ENCODE data around the gene ASPG.

ASPG gene

DNA sequence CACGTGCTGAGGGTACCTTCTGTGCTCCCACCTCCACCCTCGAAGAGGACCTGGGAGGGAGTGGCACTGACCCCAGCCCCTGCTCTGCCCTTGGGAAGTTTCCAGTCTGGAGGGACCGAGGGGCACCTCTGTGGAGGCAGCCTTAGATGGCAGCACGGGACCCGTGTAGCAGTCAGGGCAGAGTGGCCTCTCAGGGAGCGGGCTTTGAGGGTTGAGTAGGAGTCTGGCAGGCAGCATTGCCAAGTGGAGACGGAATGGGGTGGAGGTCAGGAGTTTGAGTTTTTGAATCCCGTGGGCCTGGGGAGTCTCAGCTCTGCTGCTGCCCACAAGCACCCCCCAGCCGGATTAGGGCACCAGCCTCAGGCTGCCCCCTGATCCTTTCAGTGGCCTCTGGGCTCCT, 74.5 kb downstream of the ASPG start:
- DNase-seq (ENCODE audit: low spot score) (no peak), FAIRE-seq (no peak)

DNA sequence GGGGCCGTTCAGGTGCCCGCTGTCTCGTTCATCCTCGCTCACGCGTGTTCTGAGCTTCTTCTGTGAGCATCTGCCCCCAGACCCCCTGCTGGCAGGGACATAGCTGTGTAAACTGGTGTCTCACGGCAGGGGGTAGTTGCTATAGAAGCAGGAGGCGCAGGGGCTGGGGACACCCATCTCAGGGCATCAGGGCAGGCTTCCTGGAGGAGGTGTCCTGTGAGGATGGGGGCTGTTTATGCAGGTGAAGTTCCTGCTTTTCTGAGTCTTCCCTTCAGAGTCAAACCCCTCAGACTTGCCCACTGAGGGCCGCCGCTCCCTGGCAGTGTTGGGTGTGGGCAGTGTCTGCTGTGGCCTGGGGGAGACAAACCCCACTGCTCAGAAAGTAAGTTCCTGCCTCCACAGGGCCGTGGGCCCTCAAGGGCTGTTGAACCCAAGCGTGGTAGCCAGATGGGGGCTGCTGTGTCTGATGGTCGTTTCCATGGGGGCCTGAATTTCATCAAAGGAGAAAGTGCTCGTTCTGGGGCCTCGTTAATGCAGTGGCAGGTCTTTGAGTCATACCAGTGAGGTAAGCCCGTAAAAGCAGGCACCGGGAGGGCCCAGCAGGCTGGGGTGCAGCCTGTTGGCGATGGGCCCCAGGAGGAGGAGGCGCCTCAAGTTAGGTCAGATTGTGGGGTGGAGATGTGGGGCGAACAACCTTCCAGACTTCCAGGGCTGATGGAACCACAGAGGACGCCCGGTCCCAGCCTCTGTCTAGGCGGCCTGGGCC, 76.3 kb downstream of the ASPG start:
- DNase-seq (ENCODE audit: low spot score) (no peak), FAIRE-seq (no peak)

DNA sequence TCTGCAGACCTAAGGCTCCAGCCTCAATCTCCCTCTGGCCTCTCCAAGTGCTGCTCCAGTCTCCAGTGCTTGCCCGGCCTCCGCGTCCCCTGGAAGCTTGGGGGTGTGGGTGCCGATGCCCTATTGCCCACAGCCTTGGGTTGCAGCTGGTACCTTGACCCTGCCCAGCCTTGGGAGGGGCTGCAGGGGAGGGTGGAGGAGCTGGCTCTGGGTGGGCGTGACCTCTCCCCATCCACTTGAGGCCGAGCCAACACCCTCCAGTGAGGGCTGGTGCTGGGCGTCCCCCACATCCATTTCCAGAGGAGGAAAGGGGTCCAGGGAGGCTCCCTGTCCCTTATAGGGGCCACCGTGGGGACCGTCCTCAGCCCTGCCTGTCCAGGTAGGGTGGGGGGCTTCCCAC, 77.0 kb downstream of the ASPG start:
- DNase-seq (ENCODE audit: low spot score) = no peak
- FAIRE-seq = no peak

DNA sequence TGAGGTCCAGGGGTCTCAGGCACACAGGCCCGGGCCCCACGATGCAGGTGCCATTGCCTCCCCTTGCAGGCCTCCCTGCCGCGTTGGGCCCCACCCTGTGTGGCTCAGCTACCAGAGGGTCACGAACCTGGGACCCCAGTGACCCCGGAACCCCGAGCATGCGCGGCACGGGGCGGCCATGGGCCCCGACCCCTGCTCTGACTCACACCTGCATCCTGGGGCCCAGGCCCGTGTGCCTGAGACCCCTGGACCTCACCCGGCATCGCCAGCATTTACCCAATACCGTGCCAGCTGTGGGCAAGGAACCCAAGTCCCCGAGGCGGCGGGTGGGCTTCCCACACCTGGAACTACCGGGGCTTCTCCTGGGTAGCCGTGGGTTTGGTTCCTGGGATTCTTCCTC, 78.0 kb downstream of the ASPG start:
- FAIRE-seq = no peak
- no peak for DNase-seq (ENCODE audit: low spot score)

DNA sequence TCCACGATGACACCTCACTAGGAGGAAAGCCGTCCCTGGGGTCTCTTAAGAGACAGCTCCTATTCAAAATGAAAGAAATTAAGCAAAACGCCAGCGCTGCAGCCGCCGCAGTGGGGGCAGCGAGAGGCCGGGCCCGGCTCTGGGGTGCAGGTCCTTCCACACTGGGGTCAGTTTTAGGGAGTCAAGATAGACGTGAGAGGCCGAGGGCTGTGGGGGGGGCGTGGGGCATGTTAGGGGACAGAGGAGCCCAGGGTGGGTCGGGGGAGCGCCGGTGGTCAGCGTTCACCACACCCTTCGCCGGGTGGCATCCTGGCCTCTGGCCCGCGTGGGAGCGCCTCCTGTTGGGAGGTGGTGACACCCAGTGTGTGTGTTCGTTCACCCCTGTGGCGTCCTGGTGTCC, 78.5 kb downstream of the ASPG start:
- FAIRE-seq = no peak
- no peak for DNase-seq (ENCODE audit: low spot score)

DNA sequence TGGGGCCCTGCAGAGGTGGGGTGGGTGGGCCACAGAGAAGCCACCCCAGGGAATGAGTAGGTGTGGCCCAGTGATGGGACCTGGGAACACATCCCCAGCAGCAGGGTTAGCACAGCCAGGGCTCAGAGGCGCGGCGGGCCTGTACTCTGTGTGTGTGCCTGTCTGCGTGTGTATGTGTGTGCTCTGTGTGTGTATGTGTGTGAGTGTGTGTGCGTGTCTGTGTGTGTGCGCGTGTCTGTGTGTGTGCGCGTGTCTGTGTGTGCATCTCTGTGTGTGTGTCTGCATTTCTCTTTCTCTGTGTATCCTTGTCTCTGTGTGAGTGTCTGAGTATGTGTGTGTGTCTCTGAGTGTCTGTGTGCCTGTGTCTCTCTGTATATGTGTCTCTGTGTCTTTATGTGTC, 79.0 kb downstream of the ASPG start:
- FAIRE-seq = no peak

More for the DNA sequence above, 79.0 kb downstream of the ASPG start:
- no peak for DNase-seq (ENCODE audit: low spot score)

All from urothelium cell line (cell line).